ENCODE data around the gene SDHAF1. TPM values are rescaled to one million over a fixed set of nuclear protein-coding genes. Genes with fewer than 3 reads are reported as not detected.

The SDHAF1 gene
- total RNA-seq, 1 donor from 2014 or later = 25.3 TPM

- no peak for TF ChIP-seq CTCF (IDR thresholded peaks at IDR 0.05; ENCODE audit: insufficient read depth, low read length, severe bottlenecking)
- DNase-seq (ENCODE audit: low read depth) = no peak
- no peak for FAIRE-seq
- peaks cover 2% of the 10 kb centered on the region for H3K36me3 ChIP-seq (ENCODE audit: control insufficient read depth, insufficient read depth, low read length)
- H3K4me3 ChIP-seq (ENCODE audit: low read depth, low read length) = peak overlapping the region; percentile 41
- H3K27me3 ChIP-seq (ENCODE audit: control insufficient read depth, insufficient read depth, low read length) = no peaks in the 10 kb centered on the region
Measured at GRCh38 chr19:36009633-36010379, 14.8 kb downstream of the SDHAF1 start.

GRCh38 chr19:36010402-36010801, 15.4 kb downstream of the SDHAF1 start:
- Histone ChIP-seq H3K4me3 (ENCODE audit: low read depth, low read length) (no peak overlapping the region), H3K36me3 (ENCODE audit: control insufficient read depth, insufficient read depth, low read length) (peaks cover 2% of the 10 kb centered on the region), H3K27me3 (ENCODE audit: control insufficient read depth, insufficient read depth, low read length) (no peaks in the 10 kb centered on the region)
- DNase-seq (ENCODE audit: low read depth) = no peak
- no peak for FAIRE-seq
- TF ChIP-seq CTCF (IDR thresholded peaks at IDR 0.05; ENCODE audit: insufficient read depth, low read length, severe bottlenecking) = no peak

- TF ChIP-seq CTCF (IDR thresholded peaks at IDR 0.05; ENCODE audit: insufficient read depth, low read length, severe bottlenecking) = no peak
- no peak for FAIRE-seq
- Histone ChIP-seq H3K4me3 (ENCODE audit: low read depth, low read length) (peak overlapping the region; percentile 68), H3K36me3 (ENCODE audit: control insufficient read depth, insufficient read depth, low read length) (peaks cover 2% of the 10 kb centered on the region), H3K27me3 (ENCODE audit: control insufficient read depth, insufficient read depth, low read length) (no peaks in the 10 kb centered on the region)
- DNase-seq (ENCODE audit: low read depth) = no peak
Measured at GRCh38 chr19:36013280-36014011, 18.5 kb downstream of the SDHAF1 start.

GRCh38 chr19:36014012-36014924, 19.3 kb downstream of the SDHAF1 start, which contains the start of gene ALKBH6:
Gene ALKBH6 (minus strand): TSS chr19:36014213. CDS start chr19:36013397, 816 bp downstream.
- TF ChIP-seq CTCF (IDR thresholded peaks at IDR 0.05; ENCODE audit: insufficient read depth, low read length, severe bottlenecking) = no peak
- DNase-seq (ENCODE audit: low read depth) (peak; percentile 97), FAIRE-seq (no peak)
- H3K4me3 ChIP-seq (ENCODE audit: low read depth, low read length) = peak within 1 kb of the TSS; percentile 68
- peaks cover 2% of the 10 kb centered on the region for H3K36me3 ChIP-seq (ENCODE audit: control insufficient read depth, insufficient read depth, low read length)
- H3K27me3 ChIP-seq (ENCODE audit: control insufficient read depth, insufficient read depth, low read length) = no peaks in the 10 kb centered on the region

GRCh38 chr19:36019061-36019670, 24.2 kb downstream of the SDHAF1 start:
- H3K4me3 ChIP-seq (ENCODE audit: low read depth, low read length) = no peak overlapping the region
- H3K36me3 ChIP-seq (ENCODE audit: control insufficient read depth, insufficient read depth, low read length) = no peaks in the 10 kb centered on the region
- DNase-seq (ENCODE audit: low read depth) = no peak
- no peaks in the 10 kb centered on the region for H3K27me3 ChIP-seq (ENCODE audit: control insufficient read depth, insufficient read depth, low read length)
- no peak for TF ChIP-seq CTCF (IDR thresholded peaks at IDR 0.05; ENCODE audit: insufficient read depth, low read length, severe bottlenecking)
- FAIRE-seq = no peak

All from bronchial epithelial cell (primary cell).